HEK293 (cell line): Measurements from ENCODE around the gene GRAMD1B.

ENCODE experiments used
- CTCF ChIA-PET: fragments of 350-600 bp; formaldehyde crosslinking; extraction: SDS; loops from one replicate; lab custom pipeline; 2021; ENCODE audit warnings: antibody characterized with exemption; lab: Yijun Ruan, JAX
- POLR2A ChIA-PET: fragments of 300-600 bp; formaldehyde crosslinking; extraction: SDS; loops from one replicate; lab custom pipeline; 2020; ENCODE audit warnings: antibody characterized with exemption, inconsistent platforms; lab: Yijun Ruan, JAX
- H3K27ac ChIP-seq: fragments of 200-500 bp; sonication (Bioruptor generic); 2 replicates; pipeline ENCODE4 v1.5.1; 2014; ENCODE audit warnings: low read depth, low read length, control low read depth, inconsistent platforms; ENCODE audit errors: extremely low read depth
- H3K36me3 ChIP-seq, 2 experiments: fragments of 200-500 bp in 1 of 2; sonication (Bioruptor generic) in 1 of 2; 1 replicate in 1 of 2; 2 replicates in 1 of 2; pipeline ENCODE4 v1.5.1; 2014 to 2017; ENCODE audit warnings: inconsistent platforms in 2 of 2, low read length in 2 of 2; ENCODE audit not compliant: control insufficient read depth in 2 of 2, insufficient read depth in 1 of 2
- H3K4me1 ChIP-seq: fragments of 200-500 bp; sonication (Bioruptor generic); 2 replicates; pipeline ENCODE4 v1.5.1; 2014; ENCODE audit warnings: mild to moderate bottlenecking, low read length, inconsistent platforms; ENCODE audit not compliant: control insufficient read depth, insufficient read depth
- H3K4me3 ChIP-seq: 2 replicates; pipeline ENCODE4 v1.5.1; 2011; ENCODE audit warnings: low read depth, mild to moderate bottlenecking, control low read depth, low read length, moderate library complexity
- H3K9me3 ChIP-seq: fragments of 200-500 bp; sonication (Bioruptor generic); 2 replicates; pipeline ENCODE4 v1.5.1; 2014; ENCODE audit warnings: low read depth, low read length, inconsistent platforms; ENCODE audit not compliant: control insufficient read depth, insufficient read depth
- GLIS1 ChIP-seq: fragments of 450-650 bp; formaldehyde crosslinking; IDR thresholded peaks from 2 replicates; pipeline ENCODE4 v1.5.1; 2016; ENCODE audit warnings: missing biosample characterization, missing genetic modification characterization
- KLF7 ChIP-seq: fragments of 450-650 bp; formaldehyde crosslinking; IDR thresholded peaks from 2 replicates; pipeline ENCODE4 v1.5.1; 2016; ENCODE audit warnings: missing biosample characterization, missing genetic modification characterization, borderline replicate concordance
- SCRT2 ChIP-seq: fragments of 450-650 bp; formaldehyde crosslinking; IDR thresholded peaks from 2 replicates; pipeline ENCODE4 v1.5.1; 2016; ENCODE audit warnings: missing biosample characterization, missing genetic modification characterization
- SP3 ChIP-seq: fragments of 450-650 bp; formaldehyde crosslinking; IDR thresholded peaks from 2 replicates; pipeline ENCODE4 v1.5.1; 2016; ENCODE audit warnings: missing biosample characterization, missing genetic modification characterization
- YY2 ChIP-seq: fragments of 450-650 bp; formaldehyde crosslinking; IDR thresholded peaks from 2 replicates; pipeline ENCODE4 v1.5.1; 2016; ENCODE audit warnings: missing biosample characterization, missing genetic modification characterization
- ZNF24 ChIP-seq: fragments of 450-650 bp; formaldehyde crosslinking; IDR thresholded peaks from 2 replicates; pipeline ENCODE4 v1.5.1; 2016; ENCODE audit warnings: missing biosample characterization, missing genetic modification characterization
- ZNF266 ChIP-seq: fragments of 450-650 bp; formaldehyde crosslinking; IDR thresholded peaks from 2 replicates; pipeline ENCODE4 v1.5.1; 2016; ENCODE audit warnings: missing biosample characterization, missing genetic modification characterization, low read depth
- ZNF394 ChIP-seq: fragments of 450-650 bp; formaldehyde crosslinking; IDR thresholded peaks from 2 replicates; pipeline ENCODE4 v1.5.1; 2016; ENCODE audit warnings: missing biosample characterization, missing genetic modification characterization, mild to moderate bottlenecking, moderate library complexity, borderline replicate concordance
- ZNF514 ChIP-seq: fragments of 450-650 bp; formaldehyde crosslinking; IDR thresholded peaks from 2 replicates; pipeline ENCODE4 v1.5.1; 2016; ENCODE audit warnings: missing biosample characterization, missing genetic modification characterization
- ZNF555 ChIP-seq: fragments of 450-650 bp; formaldehyde crosslinking; conservative IDR thresholded peaks from 2 replicates; pipeline ENCODE4 v1.5.1; 2017; ENCODE audit warnings: missing biosample characterization, mild to moderate bottlenecking, missing genetic modification characterization, inconsistent platforms
- ZNF777 ChIP-seq: fragments of 450-650 bp; formaldehyde crosslinking; IDR thresholded peaks from 2 replicates; pipeline ENCODE4 v1.5.1; 2017; ENCODE audit warnings: missing biosample characterization, missing genetic modification characterization, borderline replicate concordance
- TF ChIP-seq, protein P1 (sequence below): fragments of 450-650 bp; formaldehyde crosslinking; IDR thresholded peaks from 2 replicates; pipeline ENCODE4 v1.5.1; 2016; ENCODE audit warnings: missing biosample characterization, missing genetic modification characterization
- TF ChIP-seq, protein P2 (sequence below): fragments of 450-650 bp; formaldehyde crosslinking; IDR thresholded peaks from 2 replicates; pipeline ENCODE4 v1.5.1; 2017; ENCODE audit warnings: missing biosample characterization, missing genetic modification characterization
- TF ChIP-seq, protein P3 (sequence below): fragments of 450-650 bp; formaldehyde crosslinking; IDR thresholded peaks from 2 replicates; pipeline ENCODE4 v1.5.1; 2016; ENCODE audit warnings: missing biosample characterization, missing genetic modification characterization

GRAMD1B gene

DNA sequence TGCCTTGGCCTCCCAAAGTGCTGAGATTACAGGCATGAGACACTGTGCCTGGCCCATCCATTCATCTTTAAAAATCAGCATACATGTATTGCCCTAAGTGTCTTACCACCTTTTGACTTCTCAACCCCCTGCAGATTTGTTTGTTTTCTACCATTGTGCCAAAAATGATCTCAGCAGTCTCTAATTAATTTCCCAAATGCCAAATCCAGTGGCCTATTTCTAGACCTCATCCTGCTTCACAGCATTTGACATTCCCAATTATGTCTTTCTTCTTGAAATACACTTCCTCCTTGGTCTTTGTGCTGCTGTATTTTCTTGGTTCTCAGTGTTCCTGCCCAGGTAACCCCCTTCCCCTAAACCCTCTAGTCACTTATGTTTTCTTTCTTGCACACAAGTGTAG lies 46.0 kb upstream of the GRAMD1B start:
- ChIA-PET POLR2A (no interaction called here), CTCF (interaction anchor here (0.6 to 1.2 kb wide), 2 partner anchors 23 to 123 kb away, joined by 3 to 5 read pairs; no protein-coding TSS in a partner anchor)
- TF ChIP-seq GLIS1 (tag by site-specific recombination) (peak; percentile 27; the same call in 1 of the 2 replicates), ZNF266 (no peak)
- H3K9me3 ChIP-seq: no peaks in the 10 kb centered on the region
- H3K27ac ChIP-seq: no peak overlapping the region
- no peaks in the 10 kb centered on the region for H3K36me3 ChIP-seq
- H3K4me3 ChIP-seq: no peak overlapping the region
- H3K4me1 ChIP-seq: no peaks in the 10 kb centered on the region

DNA sequence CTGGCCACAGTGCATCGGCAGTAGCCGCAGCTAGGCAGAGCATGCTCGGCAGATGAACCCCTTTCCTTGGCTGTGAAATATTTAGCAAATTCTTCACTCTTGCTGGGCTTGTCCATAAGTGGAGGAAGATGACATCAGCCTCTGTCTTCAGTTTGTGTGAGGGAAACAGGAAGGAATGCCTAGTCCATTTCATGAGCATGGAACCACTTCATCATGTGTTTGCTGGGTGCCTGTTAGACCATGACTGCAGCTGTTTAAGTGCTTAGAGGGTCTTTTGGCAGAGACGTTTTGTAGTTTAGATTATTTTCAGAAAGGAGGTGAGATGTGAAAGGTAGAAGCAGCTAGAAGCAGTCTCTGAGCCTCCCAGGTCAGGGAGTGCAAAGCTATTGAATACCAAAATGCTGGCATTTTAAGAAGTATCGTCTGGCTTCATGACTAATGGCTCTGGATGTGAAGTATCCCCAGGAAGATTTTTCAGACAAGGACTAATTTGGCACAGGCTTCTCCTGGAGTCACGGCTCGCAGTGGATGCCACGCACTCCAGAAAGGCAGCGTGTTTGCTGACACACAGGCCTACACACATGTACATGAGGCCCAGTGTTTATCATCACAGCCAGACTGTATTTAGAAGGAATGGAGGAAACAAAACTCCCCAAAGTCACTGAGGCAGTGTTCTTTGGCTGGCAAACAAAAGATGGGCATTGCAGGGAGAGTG lies 43.1 kb upstream of the GRAMD1B start:
- CTCF ChIA-PET: interaction anchor here (1.0 kb wide), 1 partner anchor 21 kb away, joined by 3 read pairs; no protein-coding TSS in a partner anchor

DNA sequence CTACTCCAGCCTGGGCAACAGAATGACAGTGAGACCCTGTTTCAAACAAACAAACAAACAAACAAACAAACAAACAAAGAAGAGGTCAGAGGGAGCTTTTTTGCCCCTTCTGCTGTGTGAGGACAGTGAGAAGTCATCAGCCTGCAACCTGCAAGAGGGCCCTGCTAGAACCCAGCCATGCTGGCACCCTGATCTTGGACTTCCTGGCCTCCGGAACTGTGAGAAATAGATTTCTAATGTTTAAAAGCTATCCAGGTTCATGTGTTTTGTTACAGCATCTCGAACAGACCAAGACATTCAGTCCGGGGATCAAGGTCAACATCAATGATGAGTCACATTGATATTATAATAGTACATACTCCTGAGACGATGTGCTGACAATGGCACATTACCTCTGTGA lies 41.4 kb upstream of the GRAMD1B start:
- CTCF ChIA-PET: interaction anchor here (2.4 kb wide), 1 partner anchor 19 kb away, joined by 8 read pairs; no protein-coding TSS in a partner anchor
- POLR2A ChIA-PET: no interaction called here
- H3K9me3 ChIP-seq: no peaks in the 10 kb centered on the region
- no peaks in the 10 kb centered on the region for H3K36me3 ChIP-seq
- no peak overlapping the region for H3K4me3 ChIP-seq
- TF ChIP-seq, protein P1, sequence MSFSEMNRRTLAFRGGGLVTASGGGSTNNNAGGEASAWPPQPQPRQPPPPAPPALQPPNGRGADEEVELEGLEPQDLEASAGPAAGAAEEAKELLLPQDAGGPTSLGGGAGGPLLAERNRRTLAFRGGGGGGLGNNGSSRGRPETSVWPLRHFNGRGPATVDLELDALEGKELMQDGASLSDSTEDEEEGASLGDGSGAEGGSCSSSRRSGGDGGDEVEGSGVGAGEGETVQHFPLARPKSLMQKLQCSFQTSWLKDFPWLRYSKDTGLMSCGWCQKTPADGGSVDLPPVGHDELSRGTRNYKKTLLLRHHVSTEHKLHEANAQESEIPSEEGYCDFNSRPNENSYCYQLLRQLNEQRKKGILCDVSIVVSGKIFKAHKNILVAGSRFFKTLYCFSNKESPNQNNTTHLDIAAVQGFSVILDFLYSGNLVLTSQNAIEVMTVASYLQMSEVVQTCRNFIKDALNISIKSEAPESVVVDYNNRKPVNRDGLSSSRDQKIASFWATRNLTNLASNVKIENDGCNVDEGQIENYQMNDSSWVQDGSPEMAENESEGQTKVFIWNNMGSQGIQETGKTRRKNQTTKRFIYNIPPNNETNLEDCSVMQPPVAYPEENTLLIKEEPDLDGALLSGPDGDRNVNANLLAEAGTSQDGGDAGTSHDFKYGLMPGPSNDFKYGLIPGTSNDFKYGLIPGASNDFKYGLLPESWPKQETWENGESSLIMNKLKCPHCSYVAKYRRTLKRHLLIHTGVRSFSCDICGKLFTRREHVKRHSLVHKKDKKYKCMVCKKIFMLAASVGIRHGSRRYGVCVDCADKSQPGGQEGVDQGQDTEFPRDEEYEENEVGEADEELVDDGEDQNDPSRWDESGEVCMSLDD (tag by site-specific recombination): no peak
- TF ChIP-seq ZNF24 (tag by site-specific recombination) (no peak), ZNF777 (no peak), ZNF394 (tag by site-specific recombination) (no peak), SCRT2 (no peak), ZNF514 (tag by site-specific recombination) (no peak), ZNF555 (no peak), KLF7 (tag by site-specific recombination) (no peak), SP3 (no peak)
- H3K4me1 ChIP-seq: no peaks in the 10 kb centered on the region
- H3K27ac ChIP-seq: no peak overlapping the region

More for the DNA sequence above, 43.1 kb upstream of the GRAMD1B start:
- H3K4me1 ChIP-seq: no peaks in the 10 kb centered on the region
- no peak for TF ChIP-seq ZNF24 (tag by site-specific recombination)
- TF ChIP-seq, protein P2, sequence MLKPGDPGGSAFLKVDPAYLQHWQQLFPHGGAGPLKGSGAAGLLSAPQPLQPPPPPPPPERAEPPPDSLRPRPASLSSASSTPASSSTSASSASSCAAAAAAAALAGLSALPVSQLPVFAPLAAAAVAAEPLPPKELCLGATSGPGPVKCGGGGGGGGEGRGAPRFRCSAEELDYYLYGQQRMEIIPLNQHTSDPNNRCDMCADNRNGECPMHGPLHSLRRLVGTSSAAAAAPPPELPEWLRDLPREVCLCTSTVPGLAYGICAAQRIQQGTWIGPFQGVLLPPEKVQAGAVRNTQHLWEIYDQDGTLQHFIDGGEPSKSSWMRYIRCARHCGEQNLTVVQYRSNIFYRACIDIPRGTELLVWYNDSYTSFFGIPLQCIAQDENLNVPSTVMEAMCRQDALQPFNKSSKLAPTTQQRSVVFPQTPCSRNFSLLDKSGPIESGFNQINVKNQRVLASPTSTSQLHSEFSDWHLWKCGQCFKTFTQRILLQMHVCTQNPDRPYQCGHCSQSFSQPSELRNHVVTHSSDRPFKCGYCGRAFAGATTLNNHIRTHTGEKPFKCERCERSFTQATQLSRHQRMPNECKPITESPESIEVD (tag by site-specific recombination): no peak
- TF ChIP-seq YY2: no peak
- TF ChIP-seq, protein P3, sequence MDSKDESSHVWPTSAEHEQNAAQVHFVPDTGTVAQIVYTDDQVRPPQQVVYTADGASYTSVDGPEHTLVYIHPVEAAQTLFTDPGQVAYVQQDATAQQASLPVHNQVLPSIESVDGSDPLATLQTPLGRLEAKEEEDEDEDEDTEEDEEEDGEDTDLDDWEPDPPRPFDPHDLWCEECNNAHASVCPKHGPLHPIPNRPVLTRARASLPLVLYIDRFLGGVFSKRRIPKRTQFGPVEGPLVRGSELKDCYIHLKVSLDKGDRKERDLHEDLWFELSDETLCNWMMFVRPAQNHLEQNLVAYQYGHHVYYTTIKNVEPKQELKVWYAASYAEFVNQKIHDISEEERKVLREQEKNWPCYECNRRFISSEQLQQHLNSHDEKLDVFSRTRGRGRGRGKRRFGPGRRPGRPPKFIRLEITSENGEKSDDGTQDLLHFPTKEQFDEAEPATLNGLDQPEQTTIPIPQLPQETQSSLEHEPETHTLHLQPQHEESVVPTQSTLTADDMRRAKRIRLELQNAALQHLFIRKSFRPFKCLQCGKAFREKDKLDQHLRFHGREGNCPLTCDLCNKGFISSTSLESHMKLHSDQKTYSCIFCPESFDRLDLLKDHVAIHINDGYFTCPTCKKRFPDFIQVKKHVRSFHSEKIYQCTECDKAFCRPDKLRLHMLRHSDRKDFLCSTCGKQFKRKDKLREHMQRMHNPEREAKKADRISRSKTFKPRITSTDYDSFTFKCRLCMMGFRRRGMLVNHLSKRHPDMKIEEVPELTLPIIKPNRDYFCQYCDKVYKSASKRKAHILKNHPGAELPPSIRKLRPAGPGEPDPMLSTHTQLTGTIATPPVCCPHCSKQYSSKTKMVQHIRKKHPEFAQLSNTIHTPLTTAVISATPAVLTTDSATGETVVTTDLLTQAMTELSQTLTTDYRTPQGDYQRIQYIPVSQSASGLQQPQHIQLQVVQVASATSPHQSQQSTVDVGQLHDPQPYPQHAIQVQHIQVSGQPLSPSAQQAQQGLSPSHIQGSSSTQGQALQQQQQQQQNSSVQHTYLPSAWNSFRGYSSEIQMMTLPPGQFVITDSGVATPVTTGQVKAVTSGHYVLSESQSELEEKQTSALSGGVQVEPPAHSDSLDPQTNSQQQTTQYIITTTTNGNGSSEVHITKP (tag by site-specific recombination): no peak
- H3K36me3 ChIP-seq: no peaks in the 10 kb centered on the region
- POLR2A ChIA-PET: no interaction called here
- no peaks in the 10 kb centered on the region for H3K9me3 ChIP-seq
- no peak overlapping the region for H3K4me3 ChIP-seq
- H3K27ac ChIP-seq: no peak overlapping the region
